Muscle of leg (tissue), 11 donors: ENCODE results near the gene RERE. TPM values are rescaled to one million over a fixed set of nuclear protein-coding genes. Genes with fewer than 3 reads are reported as not detected.
"Not testable (repeated sequence)": the region's sequence is repeated elsewhere in the genome, so short reads cannot be mapped to it uniquely, and the experiment has no call there.

ENCODE experiments used
- DNase-seq: peaks from one replicate; pipeline ENCODE4 v3.0.0; 2013
- H3K27ac ChIP-seq: one replicate; pipeline ENCODE4 v1.5.1; 2013; ENCODE audit warnings: mild to moderate bottlenecking, low read length, control low read depth
- H3K27me3 ChIP-seq: one replicate; pipeline ENCODE4 v1.6.1; 2013; ENCODE audit warnings: low read length; ENCODE audit not compliant: control insufficient read depth, insufficient read depth
- H3K36me3 ChIP-seq: one replicate; pipeline ENCODE4 v1.6.1; 2013; ENCODE audit warnings: low read length; ENCODE audit not compliant: control insufficient read depth, insufficient read depth
- H3K4me1 ChIP-seq: one replicate; pipeline ENCODE4 v1.6.1; 2013; ENCODE audit warnings: low read length; ENCODE audit not compliant: control insufficient read depth, insufficient read depth
- H3K4me3 ChIP-seq: one replicate; pipeline ENCODE4 v1.5.1; 2013; ENCODE audit warnings: low read length, control low read depth
- H3K9me3 ChIP-seq: replicated peaks from 2 replicates; pipeline ENCODE4 v1.6.1; 2013; ENCODE audit warnings: low read depth, low read length; ENCODE audit not compliant: control insufficient read depth
- WGBS: methylation state at CpG from one replicate; pipeline ENCODE4 v1.1.5; 2013; ENCODE audit warnings: missing lambda C conversion rate; ENCODE audit not compliant: insufficient coverage; 5-methylcytosine and 5-hydroxymethylcytosine counted together
- polyA plus RNA-seq, 8 donors: library from polyadenylated mRNA; unstranded; fragments of 120-200 nt; gene quantifications; one replicate each; pipeline versions ENCODE4 v1.2.1 to v1.2.3, GENCODE V29; 2013; ENCODE audit warnings: inconsistent platforms in 1 of 8, low replicate concordance in 1 of 8; ENCODE audit not compliant: insufficient read length in 8 of 8, insufficient read depth in 1 of 8
- total RNA-seq: library from RNA; stranded (reverse); fragments of 120-200 nt; gene quantifications from one replicate; pipeline ENCODE4 v1.2.4, GENCODE V29; 2013

Gene RERE
- total and polyA plus RNA-seq, 9 donors: 63.7 to 102 (median 82.8) TPM

DNA sequence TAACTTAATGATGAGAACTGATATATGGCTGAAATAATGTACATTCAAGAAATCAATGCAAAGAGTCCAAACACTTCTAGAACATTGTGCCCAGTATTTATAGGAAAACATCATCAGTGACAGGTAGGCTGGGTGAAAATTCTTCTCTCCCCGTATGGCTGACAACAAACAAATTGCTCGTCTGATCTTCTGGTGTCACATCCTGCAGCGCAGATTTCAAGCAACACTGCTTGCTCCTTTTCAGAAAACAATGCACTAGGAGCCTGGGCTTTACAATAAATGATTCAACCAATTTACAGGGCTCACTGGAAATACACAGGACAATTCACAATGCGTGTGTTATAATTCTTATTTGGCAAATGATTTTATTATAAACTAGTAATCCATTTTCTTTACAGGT lies 185.3 kb downstream of the RERE start:
- no peak overlapping the region for H3K4me3 ChIP-seq
- DNase-seq: no peak
- H3K36me3 ChIP-seq: peaks cover 2% of the 10 kb centered on the region
- no peaks in the 10 kb centered on the region for H3K27me3 ChIP-seq
- H3K9me3 ChIP-seq: no peaks in the 10 kb centered on the region
- peak overlapping the region; percentile 11 for H3K27ac ChIP-seq
- WGBS: 70% methylated on average over 2 of the region's 4 CpGs
- no peaks in the 10 kb centered on the region for H3K4me1 ChIP-seq

DNA sequence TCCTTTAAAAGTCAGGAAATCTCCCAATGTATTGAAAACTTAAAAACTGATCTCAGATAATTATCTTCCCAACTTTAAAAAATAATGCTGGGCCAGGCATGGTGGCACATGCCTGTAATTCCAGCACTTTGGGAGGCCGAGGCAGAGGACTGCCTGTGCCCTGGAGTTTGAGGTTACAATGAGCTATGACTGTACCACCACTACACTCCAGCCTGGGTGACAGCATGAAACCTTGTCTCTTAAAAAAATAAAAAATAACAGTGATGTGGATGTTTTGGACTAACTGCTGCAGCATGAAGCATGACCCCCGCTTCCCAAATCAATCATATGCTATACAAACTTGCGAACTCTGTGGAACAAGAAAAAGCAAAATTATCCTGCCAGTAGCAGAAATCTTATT lies 186.3 kb downstream of the RERE start:
- Histone ChIP-seq H3K27me3 (no peaks in the 10 kb centered on the region), H3K9me3 (no peaks in the 10 kb centered on the region), H3K27ac (no peak overlapping the region), H3K4me1 (no peaks in the 10 kb centered on the region), H3K36me3 (peaks cover 2% of the 10 kb centered on the region), H3K4me3 (no peak overlapping the region)
- no CpG with 5 or more reads among the region's 3 CpGs for WGBS
- DNase-seq: no peak

DNA sequence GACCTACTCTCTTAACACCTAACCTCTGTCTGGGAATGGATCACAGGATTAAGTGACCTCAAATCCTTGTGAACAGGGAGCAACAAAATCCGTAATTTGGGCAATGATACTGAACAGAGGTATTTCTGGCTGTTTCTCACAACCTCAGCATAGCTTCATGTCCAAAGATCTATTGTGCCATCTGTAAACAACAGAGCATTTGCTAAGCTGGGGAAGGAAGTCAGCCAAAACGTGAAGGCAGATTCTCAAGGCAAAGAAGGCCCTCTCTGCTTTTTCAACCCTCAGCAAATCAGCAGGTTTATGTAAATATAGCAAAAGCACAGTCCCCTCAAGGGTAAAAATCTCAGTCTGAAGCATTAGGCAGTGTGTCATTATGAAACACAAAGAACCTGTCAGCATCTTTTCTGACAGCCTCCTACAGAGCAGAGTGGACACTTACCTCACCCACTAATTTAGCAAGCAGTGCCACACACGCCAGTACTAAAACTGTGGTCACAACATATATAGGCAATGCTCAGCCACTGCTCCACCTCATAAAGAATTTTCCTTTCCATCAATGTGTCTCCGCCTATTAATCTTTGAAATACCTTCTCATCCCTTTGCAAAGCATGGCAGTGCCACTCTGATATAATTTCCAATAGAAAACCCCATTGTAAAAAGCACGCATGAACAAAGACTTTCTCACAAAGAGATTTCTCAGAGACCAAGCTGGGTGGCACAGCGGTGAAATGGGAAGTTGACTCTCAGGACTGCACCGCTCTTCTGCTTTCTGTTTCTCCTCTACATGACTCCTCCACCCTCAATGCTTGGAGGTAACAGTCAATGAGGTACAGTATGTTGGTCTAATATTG lies 188.0 kb downstream of the RERE start:
- H3K9me3 ChIP-seq: no peaks in the 10 kb centered on the region
- 90% methylated on average over 4 of the region's 7 CpGs for WGBS
- no peak overlapping the region for H3K4me3 ChIP-seq
- no peak for DNase-seq
- H3K27me3 ChIP-seq: no peaks in the 10 kb centered on the region
- no peak overlapping the region for H3K27ac ChIP-seq
- H3K4me1 ChIP-seq: no peaks in the 10 kb centered on the region
- peaks cover 2% of the 10 kb centered on the region for H3K36me3 ChIP-seq

DNA sequence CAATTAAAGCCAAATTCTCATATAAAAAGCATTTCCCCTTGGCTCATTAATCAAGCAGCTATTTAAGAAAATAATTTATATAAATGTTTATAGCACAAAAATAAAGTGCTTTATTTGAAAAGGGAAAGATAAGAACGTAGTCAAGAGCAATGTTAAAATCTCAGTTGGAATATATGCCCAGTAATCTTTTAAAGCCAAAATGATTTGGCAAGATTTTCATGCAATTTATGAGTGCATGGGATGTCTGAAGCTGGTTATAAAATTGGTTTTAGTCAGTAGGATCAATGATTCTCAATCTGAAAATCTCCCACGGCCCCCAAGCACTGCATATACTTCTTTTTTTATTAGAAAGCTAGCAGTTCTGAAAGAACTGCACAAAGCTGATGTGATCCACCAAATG lies 188.8 kb downstream of the RERE start:
- H3K36me3 ChIP-seq: peaks cover 2% of the 10 kb centered on the region
- WGBS: no CpG with 5 or more reads among the region's 2 CpGs
- no peak for DNase-seq
- H3K4me1 ChIP-seq: no peaks in the 10 kb centered on the region
- H3K27ac ChIP-seq: no peak overlapping the region
- no peaks in the 10 kb centered on the region for H3K9me3 ChIP-seq
- no peaks in the 10 kb centered on the region for H3K27me3 ChIP-seq
- H3K4me3 ChIP-seq: no peak overlapping the region

DNA sequence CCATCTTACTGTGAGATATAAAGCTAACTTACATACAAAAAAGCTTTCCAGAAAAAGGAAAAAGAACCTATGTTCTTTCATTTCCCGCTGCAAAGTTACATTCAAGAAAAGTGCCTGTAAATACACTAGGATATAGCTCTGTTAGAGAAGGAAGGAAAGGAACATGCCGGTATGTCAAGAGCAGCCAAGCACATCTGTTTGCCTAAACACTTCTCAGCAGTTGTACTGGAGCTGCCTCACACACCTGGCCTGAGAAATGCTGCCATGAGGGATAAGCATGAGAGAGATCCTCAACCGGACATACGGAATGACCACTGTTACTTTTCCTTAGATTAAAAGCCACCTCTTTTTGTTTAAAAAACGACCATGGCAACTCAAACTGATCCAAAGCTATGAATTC lies 189.7 kb downstream of the RERE start:
- Histone ChIP-seq H3K9me3 (no peaks in the 10 kb centered on the region), H3K4me3 (no peak overlapping the region), H3K27me3 (no peaks in the 10 kb centered on the region), H3K36me3 (no peaks in the 10 kb centered on the region), H3K27ac (no peak overlapping the region), H3K4me1 (no peaks in the 10 kb centered on the region)
- WGBS: no CpG with 5 or more reads among the region's 5 CpGs
- DNase-seq: no peak

DNA sequence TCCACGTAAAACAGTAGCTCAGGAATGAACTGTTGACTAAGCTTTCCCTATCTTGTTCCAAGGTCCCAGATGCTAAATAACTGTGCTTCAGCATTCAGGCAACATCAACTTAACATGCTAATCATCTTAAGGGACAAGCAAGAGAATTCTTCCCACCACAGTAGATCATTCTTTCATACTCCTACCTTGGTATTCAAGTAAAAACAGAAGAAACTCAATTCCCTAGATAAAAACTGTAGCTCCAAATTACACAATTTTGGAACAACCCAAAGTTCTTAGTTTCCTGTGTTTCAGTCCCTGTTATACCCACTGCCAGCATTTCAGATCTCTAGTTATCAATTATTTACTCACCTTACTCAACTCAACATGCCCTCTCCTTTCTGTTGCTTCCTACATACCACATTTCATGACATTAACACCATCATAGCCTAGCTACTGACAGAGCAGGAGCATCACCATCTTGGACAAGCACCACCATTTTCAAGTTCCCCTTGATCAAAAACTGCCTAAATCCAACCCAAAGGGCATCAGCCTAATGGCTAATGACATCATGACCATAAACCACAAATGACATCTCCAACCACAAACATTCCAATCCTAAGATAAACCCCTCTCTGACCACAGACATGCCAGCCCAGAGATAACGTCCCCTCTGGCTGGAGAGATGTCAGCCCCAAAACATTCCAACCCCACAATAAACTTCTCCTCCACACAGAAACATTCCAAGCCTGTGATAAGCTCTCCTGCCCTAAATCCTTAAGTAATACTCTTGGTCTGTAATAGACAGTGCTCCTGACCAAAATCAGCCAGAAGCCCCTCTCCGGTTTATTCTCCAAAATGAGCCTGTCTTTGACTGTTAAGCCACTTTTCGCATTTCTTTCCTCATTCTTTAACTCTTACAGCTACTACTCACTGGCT lies 191.2 kb downstream of the RERE start:
- 88% methylated on average over 4 of the region's 4 CpGs for WGBS
- Histone ChIP-seq H3K36me3 (no peaks in the 10 kb centered on the region), H3K9me3 (no peaks in the 10 kb centered on the region), H3K4me1 (no peaks in the 10 kb centered on the region), H3K27me3 (no peaks in the 10 kb centered on the region), H3K4me3 (no peak overlapping the region), H3K27ac (no peak overlapping the region)
- DNase-seq: no peak

DNA sequence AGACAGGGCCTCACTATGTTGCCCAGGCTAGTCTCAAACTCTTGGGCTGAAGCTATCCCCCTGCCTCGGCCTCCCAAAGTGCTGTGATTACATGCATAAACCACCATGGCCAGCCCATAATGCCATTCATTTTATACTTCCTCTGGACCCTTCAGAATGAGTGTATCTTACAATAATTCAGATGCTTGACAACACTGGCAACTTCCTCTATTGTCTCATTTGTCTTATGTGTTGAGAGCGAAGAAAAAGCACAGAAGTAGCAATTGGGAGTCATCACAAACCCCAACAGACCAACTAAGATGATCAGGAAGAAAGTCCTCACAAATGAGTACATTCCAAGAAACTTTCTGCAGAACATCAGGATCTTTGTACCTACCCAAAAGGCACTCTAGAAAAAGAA lies 191.9 kb downstream of the RERE start:
- WGBS: 100% methylated on average over 1 of the region's 2 CpGs
- Histone ChIP-seq H3K4me1 (no peaks in the 10 kb centered on the region), H3K27me3 (no peaks in the 10 kb centered on the region), H3K4me3 (no peak overlapping the region), H3K36me3 (no peaks in the 10 kb centered on the region), H3K27ac (no peak overlapping the region), H3K9me3 (no peaks in the 10 kb centered on the region)
- DNase-seq: no peak

DNA sequence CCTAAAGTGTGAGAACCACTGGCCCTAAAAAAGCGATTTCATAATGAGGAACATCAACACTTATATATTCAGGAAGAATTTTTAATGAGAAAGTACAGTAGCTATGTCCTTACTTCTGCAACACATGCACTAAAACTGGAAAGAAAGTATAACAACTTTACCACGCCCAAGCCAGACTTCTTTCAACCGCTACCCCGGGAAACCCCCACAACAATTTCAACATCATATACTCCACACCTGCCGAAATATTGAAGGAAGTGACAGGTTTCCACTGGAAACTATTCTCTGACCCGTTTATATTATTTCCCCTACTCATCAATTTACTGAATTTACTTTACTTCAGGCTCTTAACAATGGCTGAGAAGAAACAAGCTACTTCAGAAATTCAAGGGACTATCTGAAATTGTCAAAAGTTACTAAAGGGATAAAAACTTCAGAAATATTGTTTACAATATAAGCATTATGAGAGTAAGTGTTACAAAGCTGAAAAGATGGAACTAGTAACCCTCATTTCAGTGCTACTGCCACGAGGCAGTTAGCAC lies 193.7 kb downstream of the RERE start:
- WGBS: 92% methylated on average over 4 of the region's 7 CpGs
- not testable (repeated sequence) for H3K4me1 ChIP-seq, H3K9me3 ChIP-seq, DNase-seq, H3K4me3 ChIP-seq, H3K27me3 ChIP-seq, H3K36me3 ChIP-seq, H3K27ac ChIP-seq

DNA sequence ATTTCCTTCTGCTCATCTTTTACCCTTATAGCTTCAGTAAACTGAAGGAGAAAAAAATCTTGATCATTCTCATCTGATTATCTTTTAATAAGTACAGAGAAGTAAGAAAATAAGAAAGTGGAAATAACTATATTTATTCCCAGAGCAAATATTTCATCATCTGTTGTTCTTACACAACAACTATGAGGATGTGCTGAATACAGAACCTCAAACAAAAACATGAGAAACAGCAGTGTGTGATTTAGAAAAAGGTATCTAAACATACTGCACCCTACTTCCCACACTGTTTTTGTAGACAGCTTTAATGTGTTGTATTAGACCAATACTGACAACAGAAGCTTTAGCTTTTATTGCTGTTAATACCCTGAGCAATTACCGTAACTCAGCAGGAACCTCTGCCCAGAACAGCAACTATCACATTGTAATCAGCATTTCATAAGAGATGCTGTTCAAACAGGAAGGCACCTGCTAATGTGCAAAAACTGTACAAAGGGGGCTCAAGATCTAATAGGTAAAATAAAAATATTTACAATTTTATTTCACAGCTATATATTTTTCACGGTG lies 195.6 kb downstream of the RERE start:
- DNase-seq, H3K4me1 ChIP-seq, H3K27me3 ChIP-seq, H3K4me3 ChIP-seq, H3K27ac ChIP-seq, H3K36me3 ChIP-seq, H3K9me3 ChIP-seq: not testable (repeated sequence)
- WGBS: no CpG with 5 or more reads among the region's 2 CpGs

DNA sequence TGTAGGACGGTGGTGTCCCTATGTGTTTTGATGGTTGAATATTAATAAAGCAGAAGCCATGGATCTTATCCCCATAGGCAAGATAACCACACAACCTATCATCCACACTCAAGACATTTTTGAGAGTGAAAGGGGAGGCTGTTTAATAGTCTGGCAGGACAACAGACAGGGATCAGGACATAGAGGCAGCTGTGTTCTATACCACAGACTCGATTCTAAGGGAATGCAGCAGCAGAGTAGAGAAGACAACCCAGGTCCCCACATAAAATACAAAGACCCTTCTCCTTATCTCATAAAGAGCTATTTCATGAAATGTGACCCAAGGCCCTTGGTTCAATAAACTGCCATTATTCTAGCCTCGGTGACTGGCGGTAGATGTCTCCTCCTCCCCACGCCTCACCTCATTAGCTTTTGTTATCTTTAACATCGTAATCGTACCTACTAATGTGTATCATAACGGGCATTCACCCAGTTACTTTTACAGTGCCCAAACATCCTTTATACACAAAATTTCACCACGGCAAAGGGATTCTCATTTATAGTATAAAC lies 196.3 kb downstream of the RERE start:
- H3K4me3 ChIP-seq, H3K9me3 ChIP-seq, H3K4me1 ChIP-seq, H3K27me3 ChIP-seq, DNase-seq, H3K27ac ChIP-seq, H3K36me3 ChIP-seq: not testable (repeated sequence)
- WGBS: 71% methylated on average over 5 of the region's 9 CpGs
